ENCODE results near the gene RAB11FIP3.

DNA sequence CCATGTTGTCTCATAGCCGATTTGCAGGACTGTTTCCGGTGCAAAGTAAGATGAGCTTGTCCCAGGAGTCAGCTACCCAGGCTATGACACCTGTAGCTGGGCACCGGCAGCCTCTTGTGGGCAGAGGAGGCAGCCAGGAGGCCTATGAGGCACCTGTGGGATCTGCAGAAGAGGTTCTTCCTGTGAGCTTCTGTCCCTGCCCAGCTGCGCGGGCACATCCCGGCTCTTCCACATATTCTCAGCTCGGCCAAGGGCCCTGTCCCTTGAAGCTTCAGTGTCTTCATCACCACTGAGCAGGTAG, 80.7 kb downstream of the RAB11FIP3 start:
- TF ChIP-seq, protein P1, sequence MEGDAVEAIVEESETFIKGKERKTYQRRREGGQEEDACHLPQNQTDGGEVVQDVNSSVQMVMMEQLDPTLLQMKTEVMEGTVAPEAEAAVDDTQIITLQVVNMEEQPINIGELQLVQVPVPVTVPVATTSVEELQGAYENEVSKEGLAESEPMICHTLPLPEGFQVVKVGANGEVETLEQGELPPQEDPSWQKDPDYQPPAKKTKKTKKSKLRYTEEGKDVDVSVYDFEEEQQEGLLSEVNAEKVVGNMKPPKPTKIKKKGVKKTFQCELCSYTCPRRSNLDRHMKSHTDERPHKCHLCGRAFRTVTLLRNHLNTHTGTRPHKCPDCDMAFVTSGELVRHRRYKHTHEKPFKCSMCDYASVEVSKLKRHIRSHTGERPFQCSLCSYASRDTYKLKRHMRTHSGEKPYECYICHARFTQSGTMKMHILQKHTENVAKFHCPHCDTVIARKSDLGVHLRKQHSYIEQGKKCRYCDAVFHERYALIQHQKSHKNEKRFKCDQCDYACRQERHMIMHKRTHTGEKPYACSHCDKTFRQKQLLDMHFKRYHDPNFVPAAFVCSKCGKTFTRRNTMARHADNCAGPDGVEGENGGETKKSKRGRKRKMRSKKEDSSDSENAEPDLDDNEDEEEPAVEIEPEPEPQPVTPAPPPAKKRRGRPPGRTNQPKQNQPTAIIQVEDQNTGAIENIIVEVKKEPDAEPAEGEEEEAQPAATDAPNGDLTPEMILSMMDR (IDR thresholded peaks at IDR 0.05): no peak
- no peak for TF ChIP-seq POLR2AphosphoS5 (IDR thresholded peaks at IDR 0.05)
- no peak for TF ChIP-seq POLR2A (IDR thresholded peaks at IDR 0.05)
- TF ChIP-seq EP300 (IDR thresholded peaks at IDR 0.05): no peak

All from stomach (tissue), 4 donors.